HG03558 (cell line): ENCODE results near the gene ALDH1A1.

Experiments
- ATAC-seq: cut with Tn5 transposase; IDR thresholded peaks from one replicate; pipeline ENCODE4 v1.9.1; 2021; ENCODE audit warnings: moderate number of reproducible peaks; ENCODE audit not compliant: unreplicated experiment; ENCODE audit errors: extremely low read depth

The ALDH1A1 gene

DNA sequence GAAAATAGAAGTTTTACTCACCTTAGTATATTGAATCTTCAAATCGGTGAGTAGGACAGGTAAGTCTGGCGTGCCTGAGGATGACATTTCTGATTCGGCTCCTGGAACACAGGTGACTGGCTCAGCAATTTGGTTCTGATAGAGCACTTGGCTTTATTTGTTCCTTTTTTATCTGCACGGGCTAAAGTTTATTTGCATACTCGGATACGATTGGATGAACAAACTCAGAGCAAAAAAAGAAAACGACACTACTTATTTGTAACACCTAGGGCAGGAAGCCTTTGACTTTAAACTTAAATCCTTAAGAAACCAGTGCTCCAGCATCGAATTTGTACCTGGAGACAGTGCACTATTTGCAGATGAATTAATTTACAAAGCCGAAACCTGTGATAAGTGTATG lies at the start of gene ALDH1A1:
Gene ALDH1A1, minus strand, starts transcription at position 140 of the 400 bp plus-strand sequence. Its CDS starts 53 bp downstream, at position 87.
- no peak for ATAC-seq

GRCh38 chr9:73001860-73002259 lies 49.0 kb upstream of the ALDH1A1 start:
- ATAC-seq = no peak

- ATAC-seq = no peak
Measured at GRCh38 chr9:72998363-72998762, 45.5 kb upstream of the ALDH1A1 start.

GRCh38 chr9:72997387-72997995 lies 44.6 kb upstream of the ALDH1A1 start:
- ATAC-seq = no peak

DNA sequence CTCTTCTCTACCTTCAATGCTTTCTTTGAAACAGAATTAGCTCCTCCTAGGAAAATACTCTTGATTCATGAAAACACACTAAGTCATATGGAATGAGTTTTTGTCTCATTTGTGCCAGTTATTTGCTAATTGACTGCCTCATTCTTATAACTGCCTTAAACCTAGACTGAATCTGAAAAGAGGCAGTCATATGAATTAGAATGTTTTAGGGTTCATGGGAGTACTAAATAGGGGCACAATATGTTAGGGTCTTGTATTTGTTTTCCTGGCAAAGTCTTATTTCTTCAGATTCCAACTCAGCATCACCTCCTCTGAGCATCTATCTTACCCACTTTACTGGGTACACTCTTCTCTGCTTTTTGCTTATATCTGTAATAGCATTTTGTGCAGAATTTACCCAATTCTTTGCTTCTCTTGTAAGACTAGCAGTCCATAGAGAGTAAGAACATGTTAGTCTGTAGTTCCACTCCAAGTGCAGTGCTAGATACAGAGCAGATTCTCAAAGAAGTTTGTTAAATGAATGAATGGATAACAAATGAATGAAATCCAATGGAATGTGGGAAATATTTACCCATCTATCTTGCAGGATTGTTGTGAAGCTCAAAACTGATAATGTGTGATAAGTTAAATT lies 43.9 kb upstream of the ALDH1A1 start:
- no peak for ATAC-seq

DNA sequence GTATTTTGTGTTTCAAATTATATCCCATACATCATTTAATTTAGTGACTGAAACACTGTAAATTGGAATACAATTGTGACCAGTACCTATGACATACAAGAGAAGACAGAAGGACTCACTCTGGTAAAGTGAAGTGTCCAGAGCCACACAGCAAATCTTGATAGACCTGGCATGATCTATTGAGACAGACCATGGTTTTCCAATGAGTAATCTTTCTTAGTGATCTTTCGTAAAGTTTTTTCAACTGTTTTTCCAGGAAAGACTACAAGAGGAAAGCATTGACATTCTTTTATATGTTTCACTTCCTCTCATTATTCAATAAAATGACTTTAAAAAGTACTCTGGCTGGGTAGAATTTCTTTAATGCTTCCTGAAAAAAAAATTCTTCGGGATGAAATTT lies 43.3 kb upstream of the ALDH1A1 start:
- no peak for ATAC-seq

- ATAC-seq = no peak
Measured at GRCh38 chr9:72995131-72996024, 42.5 kb upstream of the ALDH1A1 start.

DNA sequence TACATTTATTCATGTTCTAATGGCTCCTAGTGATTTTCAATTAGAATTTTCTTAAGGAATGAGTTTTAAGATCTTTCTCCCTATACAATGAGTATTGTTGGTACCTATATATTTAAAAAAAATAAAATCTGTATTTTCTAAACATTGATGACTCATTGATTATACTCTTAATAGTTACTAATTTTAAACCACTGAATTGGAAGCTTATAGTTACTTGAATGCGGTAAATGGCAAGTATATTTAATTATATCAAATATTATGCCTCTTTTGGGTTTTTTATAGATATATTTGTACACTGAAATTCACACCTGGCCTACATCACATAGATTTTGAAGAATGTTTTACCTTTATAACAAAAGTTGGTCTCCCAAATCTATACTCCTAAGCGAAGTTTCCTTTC lies 38.9 kb upstream of the ALDH1A1 start:
- no peak for ATAC-seq

- ATAC-seq = no peak
Measured at GRCh38 chr9:72990397-72991182, 37.7 kb upstream of the ALDH1A1 start.

DNA sequence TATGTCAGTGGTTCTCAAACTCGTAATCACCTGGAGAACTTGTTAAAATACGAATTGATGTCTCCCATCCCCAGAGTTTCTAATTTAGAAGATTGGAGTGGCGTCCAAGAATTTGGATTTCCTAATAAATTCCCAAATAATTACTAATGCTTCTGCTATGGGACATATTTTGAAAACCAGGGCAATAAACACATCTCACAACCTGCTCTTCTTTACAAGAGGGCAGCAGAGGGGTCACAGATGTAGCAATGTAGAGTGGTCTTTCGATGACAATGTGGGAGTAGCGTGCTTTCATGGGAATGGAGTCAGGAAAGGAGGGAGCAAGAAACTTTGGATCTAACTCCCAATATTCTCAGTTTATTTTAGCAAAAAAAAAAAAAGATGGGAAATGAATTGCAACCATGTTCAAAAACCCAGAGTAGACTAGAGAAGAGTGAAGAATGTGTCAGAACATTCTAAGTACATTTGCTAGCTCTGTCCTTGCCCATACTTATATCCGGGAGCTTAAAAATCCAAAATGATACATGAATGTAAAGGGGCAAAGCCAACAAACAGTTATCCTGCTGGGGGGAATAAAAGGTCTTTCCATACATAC lies 33.8 kb upstream of the ALDH1A1 start:
- no peak for ATAC-seq

DNA sequence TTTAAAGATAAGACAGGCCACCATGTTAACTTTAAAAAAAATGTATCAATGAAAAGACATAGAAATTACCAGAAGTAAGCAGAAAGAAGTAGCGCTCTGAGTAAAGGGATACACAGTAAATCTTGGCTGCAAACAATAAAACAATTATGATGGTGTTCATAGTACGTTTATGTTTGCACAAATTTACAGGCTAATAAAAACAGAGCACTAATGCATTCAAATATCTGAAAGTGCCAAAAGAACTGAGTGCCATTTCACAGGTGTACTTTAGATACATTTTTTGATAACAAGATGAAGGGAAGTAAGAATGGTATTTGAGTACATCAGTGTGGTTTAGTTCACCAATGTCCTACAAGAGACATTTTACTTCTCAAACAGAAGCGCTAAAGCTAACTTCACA lies 32.9 kb upstream of the ALDH1A1 start:
- no peak for ATAC-seq

- no peak for ATAC-seq
Measured at GRCh38 chr9:72984991-72985390, 32.1 kb upstream of the ALDH1A1 start.

DNA sequence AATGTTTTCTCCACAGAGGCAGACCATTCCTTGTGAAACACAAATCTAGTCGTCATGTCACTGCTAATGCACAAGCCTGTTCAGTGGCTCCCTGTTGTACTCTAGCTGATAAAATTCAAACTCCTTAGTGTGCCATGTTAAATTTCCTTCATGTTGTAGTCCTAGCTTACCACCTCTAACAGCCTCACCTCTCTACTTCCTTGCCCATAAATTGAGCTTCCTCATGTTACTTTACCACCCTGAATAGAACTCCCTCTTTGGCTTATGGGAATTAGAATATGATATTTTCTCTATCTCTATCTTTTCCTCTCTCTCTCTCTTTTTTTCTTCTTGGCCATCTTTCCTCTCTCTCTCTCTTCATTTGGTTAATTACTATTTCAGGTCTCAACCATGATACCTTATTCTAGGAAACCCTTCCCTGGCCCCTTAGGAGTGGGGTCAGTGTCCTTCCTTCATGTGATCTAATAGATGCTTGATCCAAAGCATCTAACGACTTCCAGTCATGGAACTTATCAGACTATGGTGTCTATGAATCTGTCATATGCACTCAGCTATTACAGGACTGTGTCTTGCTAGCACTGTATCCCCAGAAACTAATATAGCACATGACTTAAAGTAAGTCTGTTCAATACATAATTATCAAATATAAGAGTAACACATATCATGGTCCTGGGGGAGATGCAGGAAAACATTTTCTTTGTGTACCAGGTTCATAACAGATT lies 31.5 kb upstream of the ALDH1A1 start:
- no peak for ATAC-seq

- ATAC-seq = no peak
Measured at GRCh38 chr9:72983512-72984225, 30.8 kb upstream of the ALDH1A1 start.

GRCh38 chr9:72983056-72983455 lies 30.2 kb upstream of the ALDH1A1 start:
- ATAC-seq = no peak

- no peak for ATAC-seq
Measured at GRCh38 chr9:72982146-72982799, 29.4 kb upstream of the ALDH1A1 start.

GRCh38 chr9:72981433-72981832 lies 28.6 kb upstream of the ALDH1A1 start:
- no peak for ATAC-seq

DNA sequence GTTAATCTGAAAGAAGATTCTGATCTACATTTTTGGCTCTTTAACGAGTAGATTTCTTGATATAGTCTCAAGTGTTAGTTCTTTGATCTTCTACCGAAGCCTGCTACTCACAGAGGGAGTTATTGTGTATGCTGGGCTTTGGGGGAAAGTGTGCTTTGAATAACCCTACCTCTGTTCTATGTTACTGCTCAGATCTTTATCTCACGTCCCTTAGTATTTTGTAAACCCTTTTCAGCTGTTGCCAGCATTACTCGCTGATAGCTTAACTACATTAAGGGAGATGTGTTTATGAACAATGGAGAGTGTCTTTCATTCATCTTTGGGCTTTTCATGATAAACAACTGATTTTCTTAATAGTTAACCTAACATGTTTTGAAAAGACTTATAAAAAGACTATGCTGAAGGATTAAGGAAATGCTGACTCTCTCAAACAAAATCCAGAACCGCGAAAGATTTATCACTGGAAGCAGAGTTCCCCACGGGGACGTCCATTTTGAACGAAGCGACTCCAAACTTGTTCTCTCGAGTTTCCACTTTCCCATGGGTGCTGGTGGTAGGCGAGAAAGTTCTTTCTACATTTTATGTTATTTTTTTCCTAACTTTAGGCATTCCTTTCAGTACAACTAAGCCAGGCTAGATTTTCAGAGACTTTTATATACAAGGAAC lies 27.9 kb upstream of the ALDH1A1 start:
- no peak for ATAC-seq
